ENCODE results near the gene KLHL2. TPM values are rescaled to one million over a fixed set of nuclear protein-coding genes. Genes with fewer than 3 reads are reported as not detected.

Gene KLHL2
- total RNA-seq, 2 donors from 2014 or later: 9.1 to 17.1 TPM

- ATAC-seq (no peak), DNase-seq (no peak)
- Histone ChIP-seq H3K36me3 (replicated peaks in 1 of 2; ENCODE audit: insufficient read depth in 1 of 2, low read depth in 2 of 2) (no peaks in the 10 kb centered on the region), H3K4me1 (no peaks in the 10 kb centered on the region), H3K4me3 (no peak overlapping the region), H3K9me3 (no peaks in the 10 kb centered on the region), H3K27ac (no peak overlapping the region), H3K27me3 (no peaks in the 10 kb centered on the region)
- TF ChIP-seq, protein P1, sequence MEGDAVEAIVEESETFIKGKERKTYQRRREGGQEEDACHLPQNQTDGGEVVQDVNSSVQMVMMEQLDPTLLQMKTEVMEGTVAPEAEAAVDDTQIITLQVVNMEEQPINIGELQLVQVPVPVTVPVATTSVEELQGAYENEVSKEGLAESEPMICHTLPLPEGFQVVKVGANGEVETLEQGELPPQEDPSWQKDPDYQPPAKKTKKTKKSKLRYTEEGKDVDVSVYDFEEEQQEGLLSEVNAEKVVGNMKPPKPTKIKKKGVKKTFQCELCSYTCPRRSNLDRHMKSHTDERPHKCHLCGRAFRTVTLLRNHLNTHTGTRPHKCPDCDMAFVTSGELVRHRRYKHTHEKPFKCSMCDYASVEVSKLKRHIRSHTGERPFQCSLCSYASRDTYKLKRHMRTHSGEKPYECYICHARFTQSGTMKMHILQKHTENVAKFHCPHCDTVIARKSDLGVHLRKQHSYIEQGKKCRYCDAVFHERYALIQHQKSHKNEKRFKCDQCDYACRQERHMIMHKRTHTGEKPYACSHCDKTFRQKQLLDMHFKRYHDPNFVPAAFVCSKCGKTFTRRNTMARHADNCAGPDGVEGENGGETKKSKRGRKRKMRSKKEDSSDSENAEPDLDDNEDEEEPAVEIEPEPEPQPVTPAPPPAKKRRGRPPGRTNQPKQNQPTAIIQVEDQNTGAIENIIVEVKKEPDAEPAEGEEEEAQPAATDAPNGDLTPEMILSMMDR (IDR thresholded peaks at IDR 0.05): no peak
- no peak for TF ChIP-seq POLR2A (IDR thresholded peaks at IDR 0.05)
- intact Hi-C loops (cut with DNase I): no loop called here
- 92 to 95% methylated on average over 4 of the region's 4 CpGs for WGBS, 2 donors
Observed at GRCh38 chr4:165309456-165309855, 102.1 kb downstream of the KLHL2 start.

DNA sequence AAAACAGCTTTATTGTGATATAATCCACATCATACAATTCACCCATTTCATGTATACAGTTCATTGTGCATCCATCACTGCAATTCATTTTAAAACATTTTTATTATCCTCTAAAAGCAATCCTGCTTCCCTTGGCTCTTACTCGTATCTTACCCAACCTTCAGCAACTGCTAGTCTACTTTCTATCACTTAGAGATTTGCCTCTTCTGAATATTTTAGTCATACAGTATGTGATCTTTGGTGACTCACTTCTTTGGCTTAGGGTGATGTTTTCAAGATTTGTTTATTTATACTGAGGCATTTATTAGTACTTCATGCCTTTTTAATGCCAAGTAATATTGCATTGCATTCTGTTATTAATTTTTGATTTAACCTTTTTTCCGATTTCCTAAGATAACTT lies 105.1 kb downstream of the KLHL2 start:
- Histone ChIP-seq H3K9me3 (no peaks in the 10 kb centered on the region), H3K4me3 (no peak overlapping the region), H3K27ac (no peak overlapping the region), H3K27me3 (no peaks in the 10 kb centered on the region), H3K36me3 (replicated peaks in 1 of 2; ENCODE audit: insufficient read depth in 1 of 2, low read depth in 2 of 2) (no peaks in the 10 kb centered on the region), H3K4me1 (no peaks in the 10 kb centered on the region)
- TF ChIP-seq, protein P1 (IDR thresholded peaks at IDR 0.05): no peak
- DNase-seq (no peak), ATAC-seq (no peak)
- 83 to 93% methylated on average over 2 of the region's 2 CpGs for WGBS, 2 donors
- intact Hi-C loops (cut with DNase I): no loop called here

- no peaks in the 10 kb centered on the region for H3K27me3 ChIP-seq
- H3K4me3 ChIP-seq: no peak overlapping the region
- H3K4me1 ChIP-seq: no peaks in the 10 kb centered on the region
- DNase-seq (no peak), ATAC-seq (no peak)
- TF ChIP-seq, protein P1 (IDR thresholded peaks at IDR 0.05): no peak
- no peak for TF ChIP-seq POLR2A (IDR thresholded peaks at IDR 0.05)
- intact Hi-C loops (cut with DNase I): no loop called here
- 95 to 96% methylated on average over 5 of the region's 5 CpGs for WGBS, 2 donors
- no peak overlapping the region for H3K27ac ChIP-seq
- H3K9me3 ChIP-seq: no peaks in the 10 kb centered on the region
- H3K36me3 ChIP-seq (replicated peaks in 1 of 2; ENCODE audit: insufficient read depth in 1 of 2, low read depth in 2 of 2): peaks cover 0 to 2% of the 10 kb centered on the region in 2 donors
Observed at GRCh38 chr4:165319030-165319429, 111.7 kb downstream of the KLHL2 start.

DNA sequence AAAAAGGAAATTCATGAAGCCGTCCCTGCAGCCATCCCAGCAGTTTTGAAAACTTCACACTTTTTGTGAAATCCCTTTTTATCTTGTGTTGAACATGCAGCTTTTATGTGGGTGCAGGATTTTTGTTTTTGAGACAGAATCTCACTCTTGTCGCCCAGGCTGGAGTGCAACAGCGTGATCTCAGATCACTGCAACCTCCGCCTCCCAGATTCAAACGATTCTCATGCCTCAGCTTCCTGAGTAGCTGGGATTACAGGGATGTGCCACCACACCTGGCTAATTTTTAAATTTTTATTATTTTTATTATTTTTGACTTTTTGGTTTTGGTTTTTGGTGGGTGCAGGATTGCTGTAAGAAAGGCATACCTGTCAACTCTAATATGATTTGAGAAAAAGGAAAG lies 112.1 kb downstream of the KLHL2 start:
- ATAC-seq: no peak
- Histone ChIP-seq H3K36me3 (replicated peaks in 1 of 2; ENCODE audit: insufficient read depth in 1 of 2, low read depth in 2 of 2) (peaks cover 0 to 2% of the 10 kb centered on the region in 2 donors), H3K27ac (no peak overlapping the region), H3K9me3 (no peaks in the 10 kb centered on the region), H3K4me3 (no peak overlapping the region), H3K4me1 (no peaks in the 10 kb centered on the region), H3K27me3 (no peaks in the 10 kb centered on the region)
- intact Hi-C loops (cut with DNase I): no loop called here
- DNase-seq: no peak
- TF ChIP-seq POLR2A (IDR thresholded peaks at IDR 0.05): no peak
- TF ChIP-seq, protein P1 (IDR thresholded peaks at IDR 0.05): no peak
- 93 to 94% methylated on average over 5 of the region's 5 CpGs for WGBS, 2 donors

DNA sequence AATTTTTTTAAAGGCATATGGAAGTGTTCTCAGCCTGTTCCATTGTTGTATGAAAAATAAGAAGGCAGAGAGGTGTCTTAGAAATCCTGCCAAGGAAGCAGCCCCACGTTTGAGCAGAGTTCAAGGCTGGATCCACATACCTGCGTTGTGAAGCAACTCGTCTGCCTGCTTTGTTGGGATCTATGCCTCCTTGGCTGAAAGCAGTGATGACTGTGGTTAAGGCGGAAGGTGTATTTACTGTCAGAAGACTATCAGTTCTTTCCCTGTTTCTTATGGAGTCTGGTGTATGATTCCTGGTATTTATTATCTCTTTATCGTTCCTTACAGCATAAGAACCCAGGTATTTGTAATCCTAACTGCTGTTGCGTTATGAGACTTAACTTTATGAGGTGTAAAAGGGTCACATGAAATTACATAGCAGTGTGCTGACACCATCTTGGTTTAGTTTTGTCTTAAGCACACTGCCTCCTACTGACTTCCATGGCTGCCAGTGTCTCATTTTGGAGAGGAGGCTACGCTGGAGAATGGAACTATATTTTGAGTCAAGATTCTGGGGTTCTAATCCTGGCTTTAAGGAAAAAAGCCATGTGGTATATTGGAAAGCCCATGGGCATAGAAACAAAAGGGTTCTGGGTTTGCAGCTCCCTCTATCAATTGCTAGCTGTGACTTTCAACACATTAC lies 117.0 kb downstream of the KLHL2 start:
- Histone ChIP-seq H3K27ac (no peak overlapping the region), H3K9me3 (no peaks in the 10 kb centered on the region), H3K27me3 (no peaks in the 10 kb centered on the region), H3K4me3 (no peak overlapping the region), H3K36me3 (replicated peaks in 1 of 2; ENCODE audit: insufficient read depth in 1 of 2, low read depth in 2 of 2) (no peaks in the 10 kb centered on the region), H3K4me1 (peaks cover 23% of the 10 kb centered on the region)
- no peak for DNase-seq
- WGBS, 2 donors: 75 to 85% methylated on average over 7 of the region's 7 CpGs
- intact Hi-C loops (cut with DNase I): no loop called here
- ATAC-seq: no peak
- TF ChIP-seq POLR2A (IDR thresholded peaks at IDR 0.05): no peak
- TF ChIP-seq, protein P1 (IDR thresholded peaks at IDR 0.05): no peak

All from body of pancreas (tissue), 4 donors.